Heart left ventricle (tissue), 16 donors: ENCODE measurements around the gene ABL1. TPM values are rescaled to one million over a fixed set of nuclear protein-coding genes. Genes with fewer than 3 reads are reported as not detected.

Source experiments
- ATAC-seq, 4 donors: fragments of 200-7000 bp; cut with Tn5 transposase; one replicate each; pipeline ENCODE4 v1.9.1; 2020 to 2022; ENCODE audit warnings: moderate library complexity in 4 of 4, mild to moderate bottlenecking in 3 of 4, moderate number of reproducible peaks in 1 of 4
- DNase-seq, 5 donors: peaks; one replicate each; pipeline ENCODE4 v3.0.0-alpha.2; 2020
- H3K27ac ChIP-seq, 12 donors: fragments of 200-600 bp; sonication (generic) in 4 of 12; one replicate each; pipeline versions ENCODE4 v1.5.0 to v1.8.0; 2016 to 2022; ENCODE audit warnings: mild to moderate bottlenecking in 2 of 12
- H3K27me3 ChIP-seq, 9 donors: fragments of 200-600 bp; sonication (generic) in 2 of 9; one replicate each; pipeline versions ENCODE4 v1.5.1 to v1.8.0; 2016 to 2022; ENCODE audit warnings: mild to moderate bottlenecking in 3 of 9
- H3K36me3 ChIP-seq, 9 donors: fragments of 200-600 bp; sonication (generic) in 2 of 9; one replicate each; pipeline versions ENCODE4 v1.5.0 to v1.8.0; 2018 to 2022; ENCODE audit warnings: mild to moderate bottlenecking in 2 of 9
- H3K4me1 ChIP-seq, 12 donors: fragments of 200-600 bp; sonication (generic) in 4 of 12; one replicate each; pipeline versions ENCODE4 v1.5.0 to v1.8.0; 2016 to 2022; ENCODE audit warnings: mild to moderate bottlenecking in 3 of 12
- H3K4me3 ChIP-seq, 12 donors: fragments of 200-600 bp; sonication (generic) in 4 of 12; one replicate each; pipeline versions ENCODE4 v1.5.0 to v1.8.0; 2017 to 2022; ENCODE audit warnings: mild to moderate bottlenecking in 9 of 12, moderate library complexity in 4 of 12
- H3K9me3 ChIP-seq, 12 donors: fragments of 200-600 bp; sonication (generic) in 4 of 12; one replicate each; pipeline versions ENCODE4 v1.5.0 to v1.8.0; 2016 to 2022; ENCODE audit warnings: mild to moderate bottlenecking in 1 of 12
- CTCF ChIP-seq, 12 donors: fragments of 200-600 bp; sonication (generic) in 4 of 12; IDR thresholded peaks; one replicate each; pipeline versions ENCODE4 v1.5.0 to v1.8.0; 2018 to 2022; ENCODE audit warnings: antibody characterized with exemption in 12 of 12, mild to moderate bottlenecking in 5 of 12
- POLR2A ChIP-seq, 2 donors: fragments of 450-650 bp; IDR thresholded peaks; one replicate each; pipeline ENCODE4 v1.6.1; 2017; ENCODE audit warnings: antibody characterized with exemption in 2 of 2, mild to moderate bottlenecking in 2 of 2, moderate library complexity in 2 of 2
- WGBS, 4 donors: extraction: QIAGEN DNeasy Blood & Tissue Kit in 2 of 4; methylation state at CpG; one replicate each; pipeline versions ENCODE4 v1.1.5 to v1.1.7; 2013 to 2018; 5-methylcytosine and 5-hydroxymethylcytosine counted together
- intact Hi-C, 10 donors: fragments of 100-400 bp; cut with DNase I; formaldehyde crosslinking; loops; one replicate each; pipeline versions ENCODE4 v1.11.1 to v1.14.2; 2022
- polyA plus RNA-seq, 2 donors: library from polyadenylated mRNA; stranded (reverse); fragments of 200-250 nt; gene quantifications; one replicate each; pipeline ENCODE4 v1.2.3, GENCODE V29; 2013
- total RNA-seq, 9 donors: library from RNA; depleted of rRNA in 2 of 9; stranded (reverse); fragments of >200 nt in 2 of 9; fragmentation: NEBNext Ultra II Directional in 3 of 9; extraction: Animal tissue kit (Norgen Biotek cat#: 25700) in 3 of 9; gene quantifications; one replicate each; pipeline versions ENCODE4 v1.1.0 to v1.2.4, GENCODE V29; 2016 to 2023
- donor health status: ischemic (EF 13 %, LVEDD 7.1; RV severe dilation, severe dysfunction).
- donor health status: healthy with polysubstance abuse.
- donor health status: DM: no; HTN: yes; CAD: no.
- donor health status: DM: no; HTN: no; CAD: no.
- donor health status: ischemic (EF 25% LVEDD 6.9; RV normal size, moderate dysfunction).
- donor health status: ischemic (EF 25% LVEDD 5.7; RV mildly dilated, moderate dysfunction).
- donor health status: healthy.
- donor health status: DM: yes; HTN: yes; CAD: no.
- donor health status: ischemic (EF 35%, LVEDD 5.7; RV mildly dilated, moderate dysfunction).
- donor health status: nonischemic (EF 11% LVEDD 7.7; RV severe dilation, severe dysfunction).
- donor health status: DM: yes; HTN: yes; CAD: no.
- donor health status: PGD.
- donor health status: ischemic (EF 29% LVEDD 5.4; RV normal size, mild dysfunction).
- donor health status: nonischemic (EF 23%, LVEDD 6.1; RV moderate dilation, normal function).

ABL1 gene
- total and polyA plus RNA-seq, 11 donors: 13.2 to 49.8 (median 33.8) TPM

- no peak for TF ChIP-seq CTCF (IDR thresholded peaks at IDR 0.05)
- no peak for TF ChIP-seq POLR2A (IDR thresholded peaks at IDR 0.05)
- no peaks in the 10 kb centered on the region for H3K4me1 ChIP-seq
- no peak for ATAC-seq
- no peak overlapping the region for H3K4me3 ChIP-seq
- intact Hi-C loops: no loop called here
- H3K9me3 ChIP-seq: no peaks in the 10 kb centered on the region
- H3K27ac ChIP-seq: peak overlapping the region in 1 of 12 donors; percentile 65
- WGBS, 4 donors: 78 to 86% (median 85%) methylated on average over 11 to 25 of the region's 25 CpGs
- peaks cover 2 to 100% (median 99%) of the 10 kb centered on the region in 9 donors for H3K36me3 ChIP-seq
- DNase-seq: peak in 1 of 5 donors; percentile 25
- H3K27me3 ChIP-seq: no peaks in the 10 kb centered on the region
Observed at GRCh38 chr9:130884111-130884531, 49.1 kb downstream of the ABL1 start.

GRCh38 chr9:130884542-130885483 is 49.8 kb downstream of the ABL1 start:
- WGBS, 4 donors: 90 to 92% (median 91%) methylated on average over 43 to 47 of the region's 47 CpGs
- DNase-seq: peak in 2 of 5 donors; percentile 21 to 58

GRCh38 chr9:130885484-130886375 is 50.7 kb downstream of the ABL1 start:
- no peaks in the 10 kb centered on the region for H3K4me1 ChIP-seq
- H3K36me3 ChIP-seq: peaks cover 2 to 100% (median 97%) of the 10 kb centered on the region in 9 donors
- H3K27ac ChIP-seq: peak overlapping the region in 1 of 12 donors; percentile 65
- H3K9me3 ChIP-seq: no peaks in the 10 kb centered on the region
- no peak overlapping the region for H3K4me3 ChIP-seq
- WGBS, 4 donors: 85 to 90% (median 86%) methylated on average over 30 to 35 of the region's 35 CpGs
- DNase-seq (peak in 2 of 5 donors; percentile 24 to 38), ATAC-seq (peak in 1 of 4 donors; percentile 13)
- no peak for TF ChIP-seq CTCF (IDR thresholded peaks at IDR 0.05)
- TF ChIP-seq POLR2A (IDR thresholded peaks at IDR 0.05): no peak
- no peaks in the 10 kb centered on the region for H3K27me3 ChIP-seq
- intact Hi-C loops: no loop called here

More at GRCh38 chr9:130884542-130885483, 49.8 kb downstream of the ABL1 start:
- Histone ChIP-seq H3K4me3 (no peak overlapping the region), H3K4me1 (no peaks in the 10 kb centered on the region), H3K9me3 (no peaks in the 10 kb centered on the region), H3K36me3 (peaks cover 2 to 100% (median 97%) of the 10 kb centered on the region in 9 donors), H3K27me3 (no peaks in the 10 kb centered on the region), H3K27ac (peak overlapping the region in 1 of 12 donors; percentile 65)
- TF ChIP-seq CTCF (IDR thresholded peaks at IDR 0.05) (no peak), POLR2A (IDR thresholded peaks at IDR 0.05) (no peak)
- intact Hi-C loops: no loop called here
- no peak for ATAC-seq
